Stimulated activated CD8-positive, alpha-beta memory T cell treated with anti-CD3 and anti-CD28 coated beads, Interleukin-12 subunit alpha, Interleukin-12 subunit beta, amount 100 ng/mL, for 1 hour (primary cell): ENCODE measurements around the gene SYTL2.

Experiments used
- DNase-seq: peaks from one replicate; pipeline ENCODE4 v3.0.0-alpha.2; 2020; ENCODE audit warnings: low read depth

The SYTL2 gene

GRCh38 chr11:85725510-85726258 is 85.3 kb downstream of the SYTL2 start:
- DNase-seq = no peak

- no peak for DNase-seq
Measured at GRCh38 chr11:85724748-85725465, 86.0 kb downstream of the SYTL2 start.

GRCh38 chr11:85723088-85723487 is 87.9 kb downstream of the SYTL2 start:
- DNase-seq = no peak

- no peak for DNase-seq
Measured at GRCh38 chr11:85721191-85721590, 89.8 kb downstream of the SYTL2 start.

GRCh38 chr11:85718991-85719807 is 91.7 kb downstream of the SYTL2 start:
- DNase-seq = no peak

GRCh38 chr11:85718126-85718943 is 92.6 kb downstream of the SYTL2 start:
- DNase-seq = no peak

- no peak for DNase-seq
Measured at GRCh38 chr11:85717429-85717828, 93.5 kb downstream of the SYTL2 start.

- DNase-seq = no peak
Measured at GRCh38 chr11:85712953-85713352, 98.0 kb downstream of the SYTL2 start.

GRCh38 chr11:85710917-85711316 is 100.0 kb downstream of the SYTL2 start:
- no peak for DNase-seq

GRCh38 chr11:85709941-85710702 is 100.8 kb downstream of the SYTL2 start:
- DNase-seq = no peak

GRCh38 chr11:85705800-85706199 is 105.1 kb downstream of the SYTL2 start:
- no peak for DNase-seq

- no peak for DNase-seq
Measured at GRCh38 chr11:85704967-85705366, 106.0 kb downstream of the SYTL2 start.

- DNase-seq = no peak
Measured at GRCh38 chr11:85699957-85700741, 110.8 kb downstream of the SYTL2 start.

GRCh38 chr11:85698195-85698594 is 112.7 kb downstream of the SYTL2 start:
- DNase-seq = no peak

GRCh38 chr11:85697747-85698146 is 113.2 kb downstream of the SYTL2 start:
- DNase-seq = no peak

GRCh38 chr11:85695546-85695945 is 115.4 kb downstream of the SYTL2 start:
- DNase-seq = no peak

- no peak for DNase-seq
Measured at GRCh38 chr11:85694385-85694980, 116.5 kb downstream of the SYTL2 start.

GRCh38 chr11:85685820-85686459 is 125.0 kb downstream of the SYTL2 start, which contains the start of gene CCDC89:
CCDC89 (minus strand) TSS chr11:85686195; CDS start chr11:85686130, 65 bp downstream.
- DNase-seq = no peak

GRCh38 chr11:85685125-85685819 is 125.7 kb downstream of the SYTL2 start:
- no peak for DNase-seq
